ENCODE data around the gene DNAJC30. TPM values are rescaled to one million over a fixed set of nuclear protein-coding genes. Genes with fewer than 3 reads are reported as not detected.

The DNAJC30 gene
- total RNA-seq, 1 experiment from 2014 or later, result 15.9 TPM

GRCh38 chr7:73717991-73718405 lies 34.7 kb upstream of the DNAJC30 start:
- intact Hi-C loops (cut with micrococcal nuclease; ENCODE audit: unreplicated experiment), result loop anchor here (5.0 kb wide), 1 partner anchor 96 kb away; the partner anchor contains the start of gene MLXIPL
- Histone ChIP-seq H3K9me3 (no peaks in the 10 kb centered on the region), H3K27me3 (replicated peaks; ENCODE audit: control insufficient read depth, insufficient read depth, low read length) (no peaks in the 10 kb centered on the region), H3K4me1 (peaks cover 38% of the 10 kb centered on the region), H3K36me3 (ENCODE audit: control insufficient read depth, insufficient read depth, low read length) (no peaks in the 10 kb centered on the region; the same call in none of the 2 replicates), H3K4me3 (ENCODE audit: low read depth, low read length) (no peak overlapping the region; the same call in 1 of the 2 replicates)
- Mint-ChIP-seq H3K4me1 (ENCODE audit: low read depth, unreplicated experiment) (peaks cover 16% of the 10 kb centered on the region), H3K27me3 (ENCODE audit: insufficient read depth, unreplicated experiment) (no peaks in the 10 kb centered on the region), H3K36me3 (ENCODE audit: insufficient read depth, unreplicated experiment) (peaks cover 23% of the 10 kb centered on the region), H3K27ac (ENCODE audit: unreplicated experiment) (peak overlapping the region; percentile 19), H3K9me3 (ENCODE audit: unreplicated experiment) (no peaks in the 10 kb centered on the region), H3K4me3 (ENCODE audit: unreplicated experiment) (peak overlapping the region; percentile 67)
- TF ChIP-seq, protein P1, sequence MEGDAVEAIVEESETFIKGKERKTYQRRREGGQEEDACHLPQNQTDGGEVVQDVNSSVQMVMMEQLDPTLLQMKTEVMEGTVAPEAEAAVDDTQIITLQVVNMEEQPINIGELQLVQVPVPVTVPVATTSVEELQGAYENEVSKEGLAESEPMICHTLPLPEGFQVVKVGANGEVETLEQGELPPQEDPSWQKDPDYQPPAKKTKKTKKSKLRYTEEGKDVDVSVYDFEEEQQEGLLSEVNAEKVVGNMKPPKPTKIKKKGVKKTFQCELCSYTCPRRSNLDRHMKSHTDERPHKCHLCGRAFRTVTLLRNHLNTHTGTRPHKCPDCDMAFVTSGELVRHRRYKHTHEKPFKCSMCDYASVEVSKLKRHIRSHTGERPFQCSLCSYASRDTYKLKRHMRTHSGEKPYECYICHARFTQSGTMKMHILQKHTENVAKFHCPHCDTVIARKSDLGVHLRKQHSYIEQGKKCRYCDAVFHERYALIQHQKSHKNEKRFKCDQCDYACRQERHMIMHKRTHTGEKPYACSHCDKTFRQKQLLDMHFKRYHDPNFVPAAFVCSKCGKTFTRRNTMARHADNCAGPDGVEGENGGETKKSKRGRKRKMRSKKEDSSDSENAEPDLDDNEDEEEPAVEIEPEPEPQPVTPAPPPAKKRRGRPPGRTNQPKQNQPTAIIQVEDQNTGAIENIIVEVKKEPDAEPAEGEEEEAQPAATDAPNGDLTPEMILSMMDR (IDR thresholded peaks at IDR 0.05; ENCODE audit: insufficient read depth in 1 of 2, low read depth in 1 of 2, low read length in 1 of 2, severe bottlenecking in 1 of 2, unreplicated experiment in 1 of 2), result no peak
- no TSS peak for BruUV-seq (replicated peaks)
- ChIA-PET POLR2A (no interaction called here), CTCF (no interaction called here)
- DNase-seq, result no peak

DNA sequence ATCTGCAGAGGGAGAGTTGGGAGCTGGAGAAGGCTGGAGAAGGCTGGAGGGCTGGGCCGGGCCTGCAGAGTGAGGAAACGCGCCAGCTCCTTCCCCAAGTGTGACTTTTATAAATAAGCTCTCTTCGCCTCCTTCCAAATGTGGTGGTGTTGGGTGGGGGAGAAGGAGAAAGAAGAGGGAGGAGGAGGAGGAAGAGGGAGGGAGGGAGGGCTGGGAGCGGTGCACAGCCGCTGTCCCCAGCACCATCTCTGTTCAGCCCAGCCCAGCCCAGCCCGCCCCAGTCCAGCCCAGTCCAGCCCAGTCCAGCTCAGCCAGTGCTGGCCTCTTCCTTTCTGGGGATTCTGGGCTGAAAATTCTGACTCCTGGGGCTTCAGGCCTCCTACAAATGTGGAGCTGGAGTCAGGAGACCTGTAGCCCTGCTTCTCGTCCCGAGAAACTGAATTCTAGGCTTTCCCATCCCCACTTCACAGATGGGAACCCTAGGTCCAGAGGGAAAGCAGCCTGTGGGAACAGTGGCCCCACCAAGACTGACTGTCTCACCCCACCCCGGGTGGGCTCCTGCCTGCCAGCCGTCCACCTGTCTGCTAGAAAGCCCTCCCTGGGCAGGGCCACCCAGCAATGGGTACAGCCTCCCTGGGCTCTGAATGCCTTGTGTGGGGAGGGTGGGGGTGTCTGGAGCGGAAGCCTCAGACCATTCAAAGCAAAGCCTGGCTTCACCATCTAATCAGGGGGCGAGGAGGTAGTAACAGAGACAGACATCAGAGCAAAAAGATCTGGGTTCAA lies 34.0 kb upstream of the DNAJC30 start:
- Histone ChIP-seq H3K4me1 (peaks cover 38% of the 10 kb centered on the region), H3K36me3 (ENCODE audit: control insufficient read depth, insufficient read depth, low read length) (no peaks in the 10 kb centered on the region; the same call in none of the 2 replicates), H3K4me3 (ENCODE audit: low read depth, low read length) (no peak overlapping the region), H3K27me3 (replicated peaks; ENCODE audit: control insufficient read depth, insufficient read depth, low read length) (no peaks in the 10 kb centered on the region), H3K9me3 (no peaks in the 10 kb centered on the region)
- intact Hi-C loops (cut with micrococcal nuclease; ENCODE audit: unreplicated experiment), result loop anchor here (5.0 kb wide), 1 partner anchor 95 kb away; the partner anchor contains the start of gene MLXIPL
- peak overlapping the region; percentile 67 for H3K4me3 Mint-ChIP-seq (ENCODE audit: unreplicated experiment)
- CTCF ChIA-PET, result interaction anchor here (0.6 kb wide), 1 partner anchor 264 kb away, joined by 3 read pairs; no protein-coding TSS in a partner anchor
- H3K36me3 Mint-ChIP-seq (ENCODE audit: insufficient read depth, unreplicated experiment), result peaks cover 23% of the 10 kb centered on the region
- peaks cover 16% of the 10 kb centered on the region for H3K4me1 Mint-ChIP-seq (ENCODE audit: low read depth, unreplicated experiment)
- POLR2A ChIA-PET, result interaction anchor here (0.5 kb wide), 1 partner anchor 95 kb away, joined by 3 read pairs; no protein-coding TSS in a partner anchor
- no peak for DNase-seq
- no peaks in the 10 kb centered on the region for H3K27me3 Mint-ChIP-seq (ENCODE audit: insufficient read depth, unreplicated experiment)
- peak overlapping the region; percentile 74 for H3K27ac Mint-ChIP-seq (ENCODE audit: unreplicated experiment)
- no TSS peak for BruUV-seq (replicated peaks)
- TF ChIP-seq, protein P1 (IDR thresholded peaks at IDR 0.05; ENCODE audit: insufficient read depth in 1 of 2, low read depth in 1 of 2, low read length in 1 of 2, severe bottlenecking in 1 of 2, unreplicated experiment in 1 of 2), result no peak
- no peaks in the 10 kb centered on the region for H3K9me3 Mint-ChIP-seq (ENCODE audit: unreplicated experiment)

- BruUV-seq (replicated peaks), result TSS peak; percentile 93
- TF ChIP-seq, protein P1 (IDR thresholded peaks at IDR 0.05; ENCODE audit: insufficient read depth in 1 of 2, low read depth in 1 of 2, low read length in 1 of 2, severe bottlenecking in 1 of 2, unreplicated experiment in 1 of 2), result no peak
- ChIA-PET POLR2A (interaction anchor here (0.5 to 1.0 kb wide), 3 partner anchors 13 to 135 kb away, joined by 3 read pairs; no protein-coding TSS in a partner anchor), CTCF (interaction anchor here (0.6 to 1.3 kb wide), 4 partner anchors 9 to 263 kb away, joined by 3 to 9 read pairs (median 6); no protein-coding TSS in a partner anchor)
- Mint-ChIP-seq H3K27ac (ENCODE audit: unreplicated experiment) (peak overlapping the region; percentile 74), H3K4me1 (ENCODE audit: low read depth, unreplicated experiment) (peaks cover 16% of the 10 kb centered on the region), H3K36me3 (ENCODE audit: insufficient read depth, unreplicated experiment) (peaks cover 23% of the 10 kb centered on the region), H3K9me3 (ENCODE audit: unreplicated experiment) (no peaks in the 10 kb centered on the region), H3K4me3 (ENCODE audit: unreplicated experiment) (peak overlapping the region; percentile 41), H3K27me3 (ENCODE audit: insufficient read depth, unreplicated experiment) (no peaks in the 10 kb centered on the region)
- Histone ChIP-seq H3K9me3 (no peaks in the 10 kb centered on the region), H3K4me1 (peaks cover 38% of the 10 kb centered on the region), H3K36me3 (ENCODE audit: control insufficient read depth, insufficient read depth, low read length) (no peaks in the 10 kb centered on the region; the same call in none of the 2 replicates), H3K4me3 (ENCODE audit: low read depth, low read length) (no peak overlapping the region), H3K27me3 (replicated peaks; ENCODE audit: control insufficient read depth, insufficient read depth, low read length) (no peaks in the 10 kb centered on the region)
- DNase-seq, result no peak
- intact Hi-C loops (cut with micrococcal nuclease; ENCODE audit: unreplicated experiment), result loop anchor here (5.0 kb wide), 1 partner anchor 94 kb away; the partner anchor contains the start of gene MLXIPL
These were observed 33.2 kb upstream of the DNAJC30 start for GRCh38 chr7:73716318-73716890.
